Stimulated activated CD4-positive, alpha-beta T cell treated with anti-CD3 and anti-CD28 coated beads, Interleukin-4, amount 100 ng/mL, for 4 hours (primary cell): ENCODE data around the gene TMPRSS11A.

Experiments used
- DNase-seq, 2 experiments: peaks; one replicate each; pipeline ENCODE4 v3.0.0-alpha.2; 2020

Gene TMPRSS11A

DNA sequence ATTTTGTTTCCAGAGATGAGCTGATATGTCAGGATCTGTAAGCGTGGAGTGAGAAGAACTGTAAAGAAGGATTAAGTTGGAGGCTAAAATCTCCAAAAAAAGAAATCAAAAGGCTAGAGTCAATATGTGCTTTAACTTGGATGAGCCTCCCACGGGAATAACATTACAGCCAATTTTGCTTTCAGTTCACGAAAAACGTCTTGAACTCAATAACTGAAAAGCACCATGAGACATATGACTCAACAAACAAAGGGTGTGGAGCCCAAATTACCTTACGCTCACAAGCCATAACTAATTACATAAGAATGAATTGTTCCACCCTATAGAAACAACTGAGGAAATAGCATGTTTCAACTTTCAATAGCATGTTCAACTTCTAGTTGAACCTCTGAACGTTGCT is 101.8 kb downstream of the TMPRSS11A start:
- DNase-seq = no peak
